Jurkat, Clone E6-1 (cell line): Measurements from ENCODE around the gene WARS2.
"Not testable (repeated sequence)": the region's sequence is repeated elsewhere in the genome, so short reads cannot be mapped to it uniquely, and the experiment has no call there.

Source experiments
- DNase-seq: peaks from one replicate; pipeline ENCODE4 v3.0.0-alpha.2; 2011; ENCODE audit warnings: low read depth, low spot score
- H3K4me3 ChIP-seq: 2 replicates; pipeline ENCODE4 v1.5.1; 2011; ENCODE audit warnings: mild to moderate bottlenecking, low read length, control low read depth, moderate library complexity

Gene WARS2

GRCh38 chr1:119143706-119144105 lies 3.3 kb upstream of the WARS2 start:
- no peak for DNase-seq
- H3K4me3 ChIP-seq, result no peak overlapping the region

GRCh38 chr1:119141660-119142059 lies 1.2 kb upstream of the WARS2 start:
- H3K4me3 ChIP-seq, result no peak overlapping the region
- no peak for DNase-seq

GRCh38 chr1:119141020-119141424 lies 569 bp upstream of the WARS2 start:
- DNase-seq, result no peak
- peak overlapping the region; percentile 82 for H3K4me3 ChIP-seq

- no peak for DNase-seq
Measured at GRCh38 chr1:119139857-119140176, 636 bp downstream of the WARS2 start.

GRCh38 chr1:119139403-119139802 lies 1.1 kb downstream of the WARS2 start:
- H3K4me3 ChIP-seq, result peak overlapping the region; percentile 82
- DNase-seq, result no peak

More at GRCh38 chr1:119139857-119140176, 636 bp downstream of the WARS2 start:
- H3K4me3 ChIP-seq, result peak overlapping the region; percentile 82

GRCh38 chr1:119136401-119136800 lies 4.1 kb downstream of the WARS2 start:
- no peak overlapping the region for H3K4me3 ChIP-seq
- DNase-seq, result no peak

GRCh38 chr1:119133987-119134386 lies 6.5 kb downstream of the WARS2 start:
- H3K4me3 ChIP-seq, result no peak overlapping the region
- no peak for DNase-seq

GRCh38 chr1:119132179-119132578 lies 8.3 kb downstream of the WARS2 start:
- no peak overlapping the region for H3K4me3 ChIP-seq
- no peak for DNase-seq

- no peak for DNase-seq
- no peak overlapping the region for H3K4me3 ChIP-seq
Measured at GRCh38 chr1:119125874-119126273, 14.6 kb downstream of the WARS2 start.

- H3K4me3 ChIP-seq, result no peak overlapping the region
Measured at GRCh38 chr1:119124764-119125163, 15.7 kb downstream of the WARS2 start.

GRCh38 chr1:119121872-119122271 lies 18.6 kb downstream of the WARS2 start:
- not testable (repeated sequence) for H3K4me3 ChIP-seq, DNase-seq

More at GRCh38 chr1:119124764-119125163, 15.7 kb downstream of the WARS2 start:
- no peak for DNase-seq

- DNase-seq, result no peak
- H3K4me3 ChIP-seq, result no peak overlapping the region
Measured at GRCh38 chr1:119116725-119117124, 23.7 kb downstream of the WARS2 start.

GRCh38 chr1:119115736-119116135 lies 24.7 kb downstream of the WARS2 start:
- no peak for DNase-seq
- H3K4me3 ChIP-seq, result no peak overlapping the region

GRCh38 chr1:119115311-119115710 lies 25.1 kb downstream of the WARS2 start:
- H3K4me3 ChIP-seq, result no peak overlapping the region
- no peak for DNase-seq

GRCh38 chr1:119114786-119115185 lies 25.7 kb downstream of the WARS2 start:
- H3K4me3 ChIP-seq, result no peak overlapping the region
- DNase-seq, result no peak

- H3K4me3 ChIP-seq, result no peak overlapping the region
- no peak for DNase-seq
Measured at GRCh38 chr1:119112791-119113190, 27.7 kb downstream of the WARS2 start.

GRCh38 chr1:119112244-119112643 lies 28.2 kb downstream of the WARS2 start:
- no peak for DNase-seq
- H3K4me3 ChIP-seq, result no peak overlapping the region

- DNase-seq, result no peak
- no peak overlapping the region for H3K4me3 ChIP-seq
Measured at GRCh38 chr1:119108988-119109387, 31.5 kb downstream of the WARS2 start.

- DNase-seq, result no peak
Measured at GRCh38 chr1:119103764-119104163, 36.7 kb downstream of the WARS2 start.

GRCh38 chr1:119102051-119102450 lies 38.4 kb downstream of the WARS2 start:
- no peak for DNase-seq
- no peak overlapping the region for H3K4me3 ChIP-seq

More at GRCh38 chr1:119103764-119104163, 36.7 kb downstream of the WARS2 start:
- no peak overlapping the region for H3K4me3 ChIP-seq

GRCh38 chr1:119101563-119101962 lies 38.9 kb downstream of the WARS2 start:
- DNase-seq, result no peak
- no peak overlapping the region for H3K4me3 ChIP-seq

GRCh38 chr1:119099775-119100174 lies 40.7 kb downstream of the WARS2 start:
- H3K4me3 ChIP-seq, result no peak overlapping the region
- no peak for DNase-seq
